H1 (cell line): Measurements from ENCODE around the gene EIF1B. TPM values are rescaled to one million over a fixed set of nuclear protein-coding genes. Genes with fewer than 3 reads are reported as not detected.

Experiments
- CTCF ChIA-PET: fragments of 300-600 bp; sonication (Branson Sonifier 250); formaldehyde crosslinking; loops from one replicate; lab custom pipeline; 2021; ENCODE audit not compliant: partially characterized antibody; lab: Charles Lee
- POLR2A ChIA-PET: fragments of 300-600 bp; sonication (Branson Sonifier 250); formaldehyde crosslinking; loops from one replicate; lab custom pipeline; 2021; ENCODE audit warnings: inconsistent platforms; ENCODE audit not compliant: partially characterized antibody; lab: Charles Lee
- DNase-seq, 2 experiments: peaks; one replicate each; pipeline versions ENCODE4 v3.0.0 to v3.0.0-alpha.2; 2010 to 2022; ENCODE audit warnings: low spot score in 2 of 2, low read depth in 1 of 2, mixed read lengths in 1 of 2
- FAIRE-seq: peaks from 2 replicates; lab custom pipeline; 2011; peaks lifted over from hg19 to GRCh38; lab: Jason Lieb, UNC
- H2AFZ ChIP-seq: 2 replicates; pipeline ENCODE4 v1.8.1; 2012; ENCODE audit warnings: low read length, inconsistent platforms
- H2AK5ac ChIP-seq: 2 replicates; pipeline ENCODE4 v1.6.1; 2013; ENCODE audit warnings: low read depth, low read length
- H2BK120ac ChIP-seq: replicated peaks from 2 replicates; pipeline ENCODE3; 2013; ENCODE audit warnings: low read depth, low read length, inconsistent platforms
- H2BK12ac ChIP-seq: 2 replicates; pipeline ENCODE4 v1.6.1; 2013; ENCODE audit warnings: low read depth, low read length
- H2BK15ac ChIP-seq: 2 replicates; pipeline ENCODE4 v1.6.1; 2013; ENCODE audit warnings: low read length
- H2BK20ac ChIP-seq: 2 replicates; pipeline ENCODE4 v1.6.1; 2013; ENCODE audit warnings: low read length
- H2BK5ac ChIP-seq: 2 replicates; pipeline ENCODE4 v1.6.1; 2013; ENCODE audit warnings: low read depth, low read length
- H3K14ac ChIP-seq: 2 replicates; pipeline ENCODE4 v1.6.1; 2013; ENCODE audit warnings: inconsistent platforms; ENCODE audit not compliant: insufficient read length
- H3K18ac ChIP-seq: 2 replicates; pipeline ENCODE4 v1.6.1; 2013; ENCODE audit warnings: low read length; ENCODE audit errors: extremely low read depth
- H3K23ac ChIP-seq: 2 replicates; pipeline ENCODE4 v1.6.1; 2013; ENCODE audit warnings: inconsistent platforms; ENCODE audit not compliant: insufficient read length
- H3K23me2 ChIP-seq: 2 replicates; pipeline ENCODE4 v1.6.1; 2013; ENCODE audit warnings: low read depth, low read length
- H3K27ac ChIP-seq: 2 replicates; pipeline ENCODE4 v1.6.1; 2011; ENCODE audit warnings: low read depth, low read length, inconsistent platforms
- H3K27me3 ChIP-seq, 4 experiments: replicated peaks in 1 of 4; 1 replicate in 1 of 4; 2 replicates in 3 of 4; pipeline versions ENCODE4 v1.6.1 to v1.8.1; 2011 to 2013; ENCODE audit warnings: low read length in 3 of 4, mild to moderate bottlenecking in 3 of 4, inconsistent platforms in 2 of 4, mixed read lengths in 2 of 4, moderate library complexity in 1 of 4; ENCODE audit not compliant: control insufficient read depth in 3 of 4, insufficient read depth in 3 of 4; ENCODE audit errors: extremely low read depth in 1 of 4
- H3K36me3 ChIP-seq, 4 experiments: 2 replicates each; pipeline versions ENCODE4 v1.6.1 to v1.8.1; 2011 to 2013; ENCODE audit warnings: mild to moderate bottlenecking in 4 of 4, low read length in 3 of 4, moderate library complexity in 2 of 4, control low read depth in 1 of 4, inconsistent platforms in 1 of 4; ENCODE audit not compliant: insufficient read depth in 4 of 4, control insufficient read depth in 2 of 4
- H3K4ac ChIP-seq: replicated peaks from 2 replicates; pipeline ENCODE3; 2013; ENCODE audit warnings: low read length, low read depth, mixed read lengths, inconsistent platforms; ENCODE audit not compliant: insufficient read length
- H3K4me1 ChIP-seq, 4 experiments: replicated peaks in 1 of 4; 1 replicate in 1 of 4; 2 replicates in 3 of 4; pipeline versions ENCODE4 v1.6.1 to v1.8.1; 2011 to 2013; ENCODE audit warnings: low read length in 3 of 4, inconsistent platforms in 2 of 4, mixed read lengths in 1 of 4; ENCODE audit not compliant: insufficient read depth in 4 of 4, control insufficient read depth in 3 of 4
- H3K4me2 ChIP-seq, 2 experiments: 2 replicates each; pipeline versions ENCODE4 v1.6.1 to v1.8.1; 2011 to 2013; ENCODE audit warnings: low read depth in 2 of 2, low read length in 2 of 2, control low read depth in 1 of 2, inconsistent platforms in 1 of 2, mild to moderate bottlenecking in 1 of 2; ENCODE audit not compliant: insufficient read depth in 1 of 2
- H3K4me3 ChIP-seq, 4 experiments: fragments of 200-600, 300-600 bp in 1 of 4; sonication (generic), shearing (Covaris generic), sonication (Bioruptor Twin) in 1 of 4; 2 replicates each; pipeline versions ENCODE4 v1.5.1 to v1.8.1; 2011 to 2016; ENCODE audit warnings: low read length in 4 of 4, low read depth in 3 of 4, control low read depth in 2 of 4, inconsistent platforms in 2 of 4, mild to moderate bottlenecking in 2 of 4, mixed read lengths in 1 of 4, moderate library complexity in 1 of 4; ENCODE audit not compliant: insufficient read depth in 2 of 4; ENCODE audit errors: extremely low read depth in 1 of 4
- H3K56ac ChIP-seq: replicated peaks from 2 replicates; pipeline ENCODE3; 2013; ENCODE audit warnings: low read depth, mild to moderate bottlenecking, mixed read lengths, low read length, inconsistent platforms; ENCODE audit not compliant: insufficient read length
- H3K79me1 ChIP-seq: 2 replicates; pipeline ENCODE4 v1.6.1; 2013; ENCODE audit warnings: low read depth, low read length, control low read depth
- H3K79me2 ChIP-seq, 2 experiments: 2 replicates each; pipeline versions ENCODE4 v1.6.1 to v1.8.1; 2012 to 2013; ENCODE audit warnings: low read length in 2 of 2, mild to moderate bottlenecking in 2 of 2, inconsistent platforms in 1 of 2; ENCODE audit not compliant: insufficient read depth in 2 of 2, control insufficient read depth in 1 of 2
- H3K9ac ChIP-seq, 4 experiments: replicated peaks in 1 of 4; 1 replicate in 1 of 4; 2 replicates in 3 of 4; pipeline versions ENCODE4 v1.6.1 to v1.8.1; 2011 to 2013; ENCODE audit warnings: low read depth in 3 of 4, low read length in 3 of 4, control low read depth in 2 of 4, mild to moderate bottlenecking in 2 of 4, moderate library complexity in 2 of 4, inconsistent platforms in 1 of 4; ENCODE audit errors: extremely low read depth in 1 of 4
- H3K9me3 ChIP-seq, 2 experiments: 2 replicates each; pipeline versions ENCODE4 v1.6.1 to v1.8.1; 2012 to 2013; ENCODE audit warnings: mild to moderate bottlenecking in 2 of 2, moderate library complexity in 2 of 2, control low read depth in 1 of 2, inconsistent platforms in 1 of 2, low read depth in 1 of 2, low read length in 1 of 2, mixed read lengths in 1 of 2; ENCODE audit not compliant: insufficient read depth in 2 of 2
- H4K20me1 ChIP-seq, 2 experiments: replicated peaks in 1 of 2; 2 replicates each; pipeline versions ENCODE3 to v1.8.1; 2011 to 2013; ENCODE audit warnings: inconsistent platforms in 2 of 2, low read length in 2 of 2, mild to moderate bottlenecking in 1 of 2; ENCODE audit not compliant: insufficient read depth in 2 of 2, control insufficient read depth in 1 of 2
- H4K5ac ChIP-seq: 2 replicates; pipeline ENCODE4 v1.6.1; 2013; ENCODE audit warnings: low read length, low read depth, mixed read lengths, inconsistent platforms; ENCODE audit not compliant: insufficient read length
- H4K8ac ChIP-seq: 2 replicates; pipeline ENCODE4 v1.8.0; 2013; ENCODE audit warnings: mild to moderate bottlenecking, moderate library complexity, low read length, inconsistent platforms; ENCODE audit not compliant: insufficient read depth; ENCODE audit errors: extremely low read depth
- H4K91ac ChIP-seq: replicated peaks from 2 replicates; pipeline ENCODE3; 2013; ENCODE audit warnings: low read length, mixed read lengths, inconsistent platforms; ENCODE audit not compliant: insufficient read length
- CEBPB ChIP-seq: IDR thresholded peaks from 2 replicates; pipeline ENCODE4 v1.6.1; 2012; ENCODE audit warnings: low read depth, low read length
- WGBS, 2 experiments: shearing (Covaris generic) in 1 of 2; methylation state at CpG; one replicate each; pipeline versions ENCODE4 v1.1.6 to v1.1.7; 2013 to 2015; ENCODE audit warnings: low lambda C conversion rate in 2 of 2, mixed read lengths in 2 of 2, inconsistent platforms in 1 of 2, low coverage in 1 of 2, missing lambda C conversion rate in 1 of 2; ENCODE audit not compliant: insufficient replicate concordance in 2 of 2, insufficient coverage in 1 of 2, insufficient read length in 1 of 2; ENCODE audit errors: extremely low coverage in 1 of 2, missing lambda C conversion rate in 1 of 2; 5-methylcytosine and 5-hydroxymethylcytosine counted together
- polyA plus RNA-seq, 7 experiments: library from polyadenylated mRNA; depleted of rRNA in 3 of 7; stranded (reverse) in 5 of 7; unstranded in 2 of 7; fragments of >200 nt in 5 of 7; fragments of 200-250 nt in 2 of 7; gene quantifications; 1 replicate in 5 of 7; 2 replicates in 1 of 7; 4 replicates in 1 of 7; pipeline versions ENCODE4 v1.2.1 to v1.2.3, GENCODE V29; 2011 to 2013; ENCODE audit warnings: missing spikeins in 2 of 7, mixed read lengths in 2 of 7
- total RNA-seq: library from RNA; stranded (reverse); fragmentation: NEBNext Ultra II Directional; extraction: Animal tissue kit (Norgen Biotek cat#: 25700); gene quantifications from 2 replicates; pipeline ENCODE4 v1.2.1, GENCODE V29; 2021

Gene EIF1B
- total and polyA plus RNA-seq, 2 of the 8 experiments (the other 6 are each of a cell fraction or from before 2014, with no cell fraction given) = 42.4 to 115 TPM

DNA sequence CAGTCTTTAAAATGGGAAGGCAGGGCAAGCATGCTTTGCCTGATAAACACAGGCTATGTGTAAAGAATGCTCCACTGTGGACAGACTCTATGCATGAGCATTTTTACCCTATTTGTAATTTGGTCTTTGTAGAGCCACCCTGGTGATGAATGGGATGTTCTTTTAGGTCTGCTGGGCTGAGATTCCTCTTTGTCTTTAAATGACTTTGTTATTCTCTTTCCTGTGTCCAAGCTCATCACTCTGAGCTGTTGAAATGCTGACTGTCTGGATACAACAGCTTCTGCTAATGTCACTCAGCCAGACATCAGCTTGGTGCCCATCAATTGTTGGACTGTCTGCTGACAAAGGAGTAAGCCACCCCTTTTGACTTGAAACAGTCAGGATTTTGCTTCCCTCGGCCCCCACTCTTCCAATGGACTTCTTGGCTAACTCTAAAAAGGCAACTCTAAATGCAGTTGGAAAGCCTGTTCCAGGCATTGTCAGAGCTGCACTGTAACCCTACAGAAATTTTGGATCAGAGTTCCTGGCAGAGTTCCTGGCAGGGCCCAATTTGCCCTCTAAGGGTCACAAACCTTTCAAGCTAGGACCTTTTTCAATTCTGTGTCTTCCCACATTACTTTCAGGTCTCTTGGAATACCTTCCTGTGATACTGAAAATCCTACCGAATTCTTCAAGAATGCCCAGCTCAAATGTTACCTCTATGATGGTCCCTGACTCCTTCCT, 40.5 kb upstream of the EIF1B start:
- no peak overlapping the region for H2BK15ac ChIP-seq

More for the DNA sequence above, 40.5 kb upstream of the EIF1B start:
- no peak overlapping the region for H4K8ac ChIP-seq
- H3K4ac ChIP-seq = no peak overlapping the region
- H2BK120ac ChIP-seq = no peak overlapping the region
- no peaks in the 10 kb centered on the region; the same call in 1 of the 2 replicates for H3K23me2 ChIP-seq
- no peak overlapping the region for H2BK12ac ChIP-seq
- FAIRE-seq = peak; percentile 62
- no peak overlapping the region for H4K5ac ChIP-seq
- no peak overlapping the region for H2BK20ac ChIP-seq
- H2BK5ac ChIP-seq = no peak overlapping the region
- no peak overlapping the region for H3K4me2 ChIP-seq
- H3K27me3 ChIP-seq = no peaks in the 10 kb centered on the region
- H3K14ac ChIP-seq = no peak overlapping the region
- DNase-seq = no peak
- POLR2A ChIA-PET = no interaction called here
- H3K56ac ChIP-seq = no peak overlapping the region
- no peak overlapping the region for H3K23ac ChIP-seq
- no peak overlapping the region for H3K18ac ChIP-seq
- H3K36me3 ChIP-seq = no peaks in the 10 kb centered on the region
- H2AFZ ChIP-seq = no peak overlapping the region
- CTCF ChIA-PET = interaction anchor here (0.6 to 1.0 kb wide), 3 partner anchors 30 to 1580 kb away, joined by 3 to 5 read pairs (median 3); no protein-coding TSS in a partner anchor
- H3K27ac ChIP-seq = no peak overlapping the region
- WGBS, 2 experiments = 85% methylated on average over 2 of the region's 2 CpGs; no CpG with 5 or more reads in 1 of the 2 experiments
- H4K20me1 ChIP-seq = no peaks in the 10 kb centered on the region
- no peaks in the 10 kb centered on the region for H3K4me1 ChIP-seq
- H2AK5ac ChIP-seq = no peak overlapping the region
- H3K79me1 ChIP-seq = no peaks in the 10 kb centered on the region
- H4K91ac ChIP-seq = no peak overlapping the region
- no peaks in the 10 kb centered on the region for H3K79me2 ChIP-seq
- no peak overlapping the region for H3K4me3 ChIP-seq
- no peaks in the 10 kb centered on the region for H3K9me3 ChIP-seq
- H3K9ac ChIP-seq = no peak overlapping the region
- TF ChIP-seq CEBPB = no peak
